ENCODE results near the gene COMMD10.

GRCh38 chr5:116154252-116154651 is 69.4 kb downstream of the COMMD10 start:
- TF ChIP-seq CTCF (IDR thresholded peaks at IDR 0.05) = no peak
- TF ChIP-seq POLR2AphosphoS5 (IDR thresholded peaks at IDR 0.05) = no peak
